H1 (cell line): Measurements from ENCODE around the gene GTPBP6. TPM values are rescaled to one million over a fixed set of nuclear protein-coding genes. Genes with fewer than 3 reads are reported as not detected.

Source experiments
- CHD7 ChIP-seq: fragments of 300-600 bp; sonication (generic); IDR thresholded peaks from 2 replicates; pipeline ENCODE4 v1.7.1; 2012; ENCODE audit warnings: low read length, moderate library complexity, mild to moderate bottlenecking, inconsistent platforms; ENCODE audit not compliant: insufficient replicate concordance
- CTBP2 ChIP-seq: IDR thresholded peaks from 2 replicates; pipeline ENCODE4 v1.7.0; 2011; ENCODE audit warnings: borderline replicate concordance, mild to moderate bottlenecking, moderate library complexity, mixed read lengths, low read length; ENCODE audit not compliant: insufficient read depth, insufficient read length
- EP300 ChIP-seq, 2 experiments: IDR thresholded peaks; 1 replicate in 1 of 2; 2 replicates in 1 of 2; pipeline ENCODE4 v1.6.1; 2011 to 2012; ENCODE audit warnings: low read depth in 2 of 2, low read length in 2 of 2, mild to moderate bottlenecking in 2 of 2, borderline replicate concordance in 1 of 2, inconsistent platforms in 1 of 2, moderate library complexity in 1 of 2
- SP1 ChIP-seq: IDR thresholded peaks from 2 replicates; pipeline ENCODE4 v1.6.1; 2011; ENCODE audit warnings: low read depth, low read length
- SP2 ChIP-seq: IDR thresholded peaks from 2 replicates; pipeline ENCODE4 v1.6.1; 2012; ENCODE audit warnings: mild to moderate bottlenecking, low read length, inconsistent platforms
- TAF7 ChIP-seq: optimal IDR thresholded peaks from 2 replicates; pipeline ENCODE3; 2011; ENCODE audit warnings: low read depth, mild to moderate bottlenecking, inconsistent platforms, low read length, moderate library complexity, borderline replicate concordance
- ZNF274 ChIP-seq: IDR thresholded peaks from 2 replicates; pipeline ENCODE4 v1.7.0; 2012; ENCODE audit warnings: low read length, borderline replicate concordance; ENCODE audit errors: extremely low read depth
- polyA plus RNA-seq, 7 experiments: library from polyadenylated mRNA; depleted of rRNA in 3 of 7; stranded (reverse) in 5 of 7; unstranded in 2 of 7; fragments of >200 nt in 5 of 7; fragments of 200-250 nt in 2 of 7; gene quantifications; 1 replicate in 5 of 7; 2 replicates in 1 of 7; 4 replicates in 1 of 7; pipeline versions ENCODE4 v1.2.1 to v1.2.3, GENCODE V29; 2011 to 2013; ENCODE audit warnings: missing spikeins in 2 of 7, mixed read lengths in 2 of 7
- total RNA-seq: library from RNA; stranded (reverse); fragmentation: NEBNext Ultra II Directional; extraction: Animal tissue kit (Norgen Biotek cat#: 25700); gene quantifications from 2 replicates; pipeline ENCODE4 v1.2.1, GENCODE V29; 2021
- TF ChIP-seq, protein P1 (sequence below): IDR thresholded peaks from 2 replicates; pipeline ENCODE4 v1.6.1; 2012; ENCODE audit warnings: low read length, inconsistent platforms
- TF ChIP-seq, protein P2 (sequence below): IDR thresholded peaks from 2 replicates; pipeline ENCODE4 v1.6.1; 2012; ENCODE audit warnings: inconsistent platforms

The GTPBP6 gene
- total and polyA plus RNA-seq, 2 of the 8 experiments (the other 6 are each of a cell fraction or from before 2014, with no cell fraction given) = 33.9 to 57.1 TPM

DNA sequence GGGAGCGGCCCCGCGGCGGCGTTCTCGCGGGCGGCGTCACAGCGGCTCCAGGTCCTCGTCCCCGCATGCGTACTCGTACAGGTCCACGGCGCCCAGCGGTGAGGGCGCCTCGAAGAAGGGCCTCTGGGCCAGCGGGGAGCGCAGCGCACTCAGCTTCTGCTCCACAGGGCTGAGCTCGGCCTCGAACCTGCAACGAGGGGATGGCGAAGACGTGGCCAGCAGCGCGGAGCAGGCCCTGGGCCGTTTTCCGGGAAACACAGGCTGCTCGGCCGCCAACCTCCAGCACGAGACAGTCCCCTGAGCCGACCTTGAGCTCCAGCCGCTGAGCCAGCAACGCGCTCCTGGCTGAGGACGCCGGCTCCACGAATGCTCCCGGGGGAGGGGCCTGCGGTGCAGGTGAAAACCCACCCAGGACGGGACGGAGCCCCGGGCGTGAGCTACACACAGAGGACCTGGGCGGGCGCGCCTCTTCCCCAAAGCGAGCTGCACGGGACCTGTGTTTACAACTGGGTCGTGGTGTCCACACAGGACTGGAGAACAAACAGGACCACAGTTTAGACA lies 15.8 kb upstream of the GTPBP6 start (continued):
- TF ChIP-seq CHD7 = no peak
- no peak for TF ChIP-seq SP2
- no peak for TF ChIP-seq ZNF274
- no peak for TF ChIP-seq TAF7
- TF ChIP-seq, protein P1, sequence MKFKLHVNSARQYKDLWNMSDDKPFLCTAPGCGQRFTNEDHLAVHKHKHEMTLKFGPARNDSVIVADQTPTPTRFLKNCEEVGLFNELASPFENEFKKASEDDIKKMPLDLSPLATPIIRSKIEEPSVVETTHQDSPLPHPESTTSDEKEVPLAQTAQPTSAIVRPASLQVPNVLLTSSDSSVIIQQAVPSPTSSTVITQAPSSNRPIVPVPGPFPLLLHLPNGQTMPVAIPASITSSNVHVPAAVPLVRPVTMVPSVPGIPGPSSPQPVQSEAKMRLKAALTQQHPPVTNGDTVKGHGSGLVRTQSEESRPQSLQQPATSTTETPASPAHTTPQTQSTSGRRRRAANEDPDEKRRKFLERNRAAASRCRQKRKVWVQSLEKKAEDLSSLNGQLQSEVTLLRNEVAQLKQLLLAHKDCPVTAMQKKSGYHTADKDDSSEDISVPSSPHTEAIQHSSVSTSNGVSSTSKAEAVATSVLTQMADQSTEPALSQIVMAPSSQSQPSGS = no peak
- TF ChIP-seq, protein P2, sequence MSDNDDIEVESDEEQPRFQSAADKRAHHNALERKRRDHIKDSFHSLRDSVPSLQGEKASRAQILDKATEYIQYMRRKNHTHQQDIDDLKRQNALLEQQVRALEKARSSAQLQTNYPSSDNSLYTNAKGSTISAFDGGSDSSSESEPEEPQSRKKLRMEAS = no peak
- no peak for TF ChIP-seq EP300 (IDR thresholded peaks at IDR 0.05; ENCODE audit: borderline replicate concordance in 1 of 2, low read depth in 2 of 2, low read length in 2 of 2)
- no peak for TF ChIP-seq SP1
- no peak for TF ChIP-seq CTBP2
